GM18508 (cell line): Measurements from ENCODE around the gene C1QB.

Source experiments
- ATAC-seq: cut with Tn5 transposase; IDR thresholded peaks from one replicate; pipeline ENCODE4 v1.9.1; 2021; ENCODE audit warnings: moderate number of reproducible peaks; ENCODE audit not compliant: insufficient read depth, unreplicated experiment

Gene C1QB

GRCh38 chr1:22652881-22653316, at the start of gene C1QB:
Gene C1QB, plus strand, starts transcription at chr1:22653236. Its CDS starts 6,227 bp downstream, at chr1:22659463.
- no peak for ATAC-seq

GRCh38 chr1:22606161-22606560, 46.9 kb upstream of the C1QB start:
- no peak for ATAC-seq

- ATAC-seq, result no peak
Measured at GRCh38 chr1:22607154-22607553, 45.9 kb upstream of the C1QB start.

GRCh38 chr1:22608361-22608760, 44.7 kb upstream of the C1QB start:
- no peak for ATAC-seq

- ATAC-seq, result no peak
Measured at GRCh38 chr1:22609291-22609690, 43.7 kb upstream of the C1QB start.

- ATAC-seq, result no peak
Measured at GRCh38 chr1:22611530-22611947, 41.5 kb upstream of the C1QB start.

GRCh38 chr1:22612671-22613571, 40.1 kb upstream of the C1QB start:
- no peak for ATAC-seq

GRCh38 chr1:22613572-22613918, 39.5 kb upstream of the C1QB start:
- no peak for ATAC-seq

GRCh38 chr1:22613951-22614350, 39.1 kb upstream of the C1QB start:
- no peak for ATAC-seq

- no peak for ATAC-seq
Measured at GRCh38 chr1:22615886-22616285, 37.1 kb upstream of the C1QB start.

GRCh38 chr1:22616571-22616970, 36.5 kb upstream of the C1QB start:
- no peak for ATAC-seq

- no peak for ATAC-seq
Measured at GRCh38 chr1:22618056-22618455, 35.0 kb upstream of the C1QB start.

GRCh38 chr1:22619252-22619651, 33.8 kb upstream of the C1QB start:
- ATAC-seq, result no peak

GRCh38 chr1:22619798-22620197, 33.2 kb upstream of the C1QB start:
- ATAC-seq, result no peak

- ATAC-seq, result no peak
Measured at GRCh38 chr1:22621761-22622160, 31.3 kb upstream of the C1QB start.

GRCh38 chr1:22625262-22625925, 27.6 kb upstream of the C1QB start:
- no peak for ATAC-seq

GRCh38 chr1:22626237-22627157, 26.5 kb upstream of the C1QB start:
- no peak for ATAC-seq

- ATAC-seq, result no peak
Measured at GRCh38 chr1:22627331-22627730, 25.7 kb upstream of the C1QB start.

- ATAC-seq, result no peak
Measured at GRCh38 chr1:22628698-22629444, 24.2 kb upstream of the C1QB start.

GRCh38 chr1:22629886-22630285, 23.1 kb upstream of the C1QB start:
- no peak for ATAC-seq
